SJSA1 (cell line): ENCODE data around the gene PRDM16. TPM values are rescaled to one million over a fixed set of nuclear protein-coding genes. Genes with fewer than 3 reads are reported as not detected.
A peak's percentile ranks its signal among the peaks of the same experiment; 100 is the strongest.

Experiments used
- DNase-seq, 2 experiments: peaks; one replicate each; pipeline ENCODE4 v3.0.0-alpha.2; 2015 to 2020; ENCODE audit warnings: low spot score in 2 of 2, low read depth in 1 of 2
- H3K27ac ChIP-seq: fragments of 250-450 bp; sonication (Bioruptor Pico); 2 replicates; pipeline ENCODE4 v1.5.1; 2020; ENCODE audit warnings: mild to moderate bottlenecking, moderate library complexity
- H3K27me3 ChIP-seq: fragments of 250-450 bp; sonication (Bioruptor Pico); replicated peaks from 2 replicates; pipeline ENCODE4 v1.5.1; 2020; ENCODE audit warnings: mild to moderate bottlenecking, moderate library complexity
- H3K36me3 ChIP-seq: fragments of 250-450 bp; sonication (Bioruptor Pico); 2 replicates; pipeline ENCODE4 v1.5.1; 2020; ENCODE audit warnings: mild to moderate bottlenecking
- H3K4me1 ChIP-seq: fragments of 250-450 bp; sonication (Bioruptor Pico); replicated peaks from 2 replicates; pipeline ENCODE4 v1.6.1; 2021; ENCODE audit warnings: mild to moderate bottlenecking
- H3K4me3 ChIP-seq: fragments of 250-450 bp; sonication (Bioruptor Pico); 2 replicates; pipeline ENCODE4 v1.5.1; 2020; ENCODE audit warnings: mild to moderate bottlenecking
- H3K9me3 ChIP-seq: fragments of 250-450 bp; sonication (Bioruptor Pico); replicated peaks from 2 replicates; pipeline ENCODE4 v1.5.1; 2020; ENCODE audit warnings: mild to moderate bottlenecking
- total RNA-seq: library from RNA; depleted of rRNA; stranded (reverse); fragments of >200 nt; shearing (Covaris generic); gene quantifications from 2 replicates; pipeline ENCODE4 v1.2.3, GENCODE V29; 2014

PRDM16 gene
- total RNA-seq, 1 experiment from 2014 or later = 0.05 TPM

DNA sequence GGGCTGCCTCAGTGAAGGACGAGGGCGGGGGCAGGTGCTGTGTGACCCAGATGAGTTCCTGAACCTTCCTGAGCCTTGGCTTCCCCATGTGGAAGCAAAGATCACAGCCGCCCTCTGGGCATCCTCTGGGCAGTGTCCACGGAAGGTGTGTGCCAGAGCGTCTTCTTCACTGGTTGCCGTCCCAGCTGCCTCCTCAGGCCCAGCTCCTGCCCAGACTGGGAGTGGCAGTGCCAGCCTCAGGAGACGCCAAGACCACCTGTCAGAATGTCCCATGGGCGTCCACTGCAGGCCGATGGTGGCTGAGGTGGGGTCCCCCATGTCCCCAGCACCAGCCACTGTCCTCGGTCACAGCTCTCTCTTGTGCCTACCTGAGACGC, 395.6 kb downstream of the PRDM16 start:
- no peak for DNase-seq
- Histone ChIP-seq H3K27ac (no peak overlapping the region), H3K9me3 (no peaks in the 10 kb centered on the region), H3K4me1 (peaks cover 58% of the 10 kb centered on the region), H3K4me3 (no peak overlapping the region), H3K36me3 (peaks cover 48% of the 10 kb centered on the region), H3K27me3 (no peaks in the 10 kb centered on the region)

GRCh38 chr1:3465091-3465934, 396.3 kb downstream of the PRDM16 start:
- no peak for DNase-seq
- Histone ChIP-seq H3K4me3 (no peak overlapping the region), H3K9me3 (no peaks in the 10 kb centered on the region), H3K27ac (no peak overlapping the region), H3K36me3 (peaks cover 49% of the 10 kb centered on the region), H3K27me3 (no peaks in the 10 kb centered on the region), H3K4me1 (peaks cover 56% of the 10 kb centered on the region)

DNA sequence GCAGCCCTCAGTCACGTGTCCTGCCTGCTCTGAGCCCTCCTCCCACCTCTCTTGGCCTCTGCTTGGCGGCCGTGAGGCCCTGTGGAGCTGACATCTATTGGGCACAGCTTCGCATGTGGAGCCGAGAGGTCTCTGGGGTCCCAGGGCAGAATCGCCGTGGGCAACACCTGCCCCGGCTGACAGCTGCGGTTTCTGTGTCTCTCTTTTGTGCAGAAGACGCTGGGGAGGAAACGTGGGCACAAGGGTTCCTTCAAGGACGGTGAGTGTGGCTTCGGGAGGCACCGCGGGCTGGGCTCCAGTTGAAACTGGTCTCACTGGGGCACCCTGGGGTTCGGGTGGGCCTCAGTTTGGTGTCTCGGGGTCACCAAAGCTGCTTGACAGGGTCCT, 396.9 kb downstream of the PRDM16 start:
- DNase-seq = no peak
- Histone ChIP-seq H3K4me1 (peaks cover 56% of the 10 kb centered on the region), H3K9me3 (no peaks in the 10 kb centered on the region), H3K4me3 (no peak overlapping the region), H3K36me3 (peaks cover 49% of the 10 kb centered on the region), H3K27ac (no peak overlapping the region), H3K27me3 (no peaks in the 10 kb centered on the region)

DNA sequence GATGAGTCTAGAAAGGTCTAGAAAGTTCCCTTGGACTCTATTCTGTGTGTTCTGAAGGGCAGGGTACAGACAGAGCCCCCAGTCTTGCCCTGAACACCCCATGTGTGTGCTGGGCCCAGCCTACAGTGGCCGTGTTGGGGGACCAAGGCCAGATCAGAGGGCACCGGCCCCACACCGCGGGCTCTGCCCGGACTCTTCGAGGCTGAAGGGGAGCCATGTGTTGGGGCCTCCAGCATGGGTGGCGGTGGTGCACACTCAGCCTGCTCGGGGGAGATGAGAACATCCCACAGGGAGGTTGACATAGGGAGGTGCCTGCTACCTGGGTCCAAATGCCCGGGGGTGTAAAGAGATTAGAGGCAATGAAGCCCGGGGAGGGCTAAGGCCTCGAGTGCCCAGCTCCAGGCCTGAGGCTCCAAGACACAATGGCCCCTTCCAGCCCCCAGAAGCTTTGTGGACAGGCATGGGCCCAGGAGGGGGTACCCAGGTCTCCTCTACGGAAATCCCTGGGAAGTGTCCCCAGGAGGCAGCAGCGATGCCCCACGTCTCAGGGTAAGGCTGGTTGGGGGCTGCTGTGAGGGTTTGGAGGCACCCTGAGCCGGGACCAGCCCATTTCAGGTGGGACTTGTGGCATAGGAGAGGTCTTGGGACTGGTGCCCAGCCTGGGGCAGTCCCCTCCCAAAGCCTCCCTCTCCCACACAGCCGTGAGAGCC, 397.5 kb downstream of the PRDM16 start:
- H3K4me3 ChIP-seq = peak overlapping the region; percentile 41
- H3K36me3 ChIP-seq = peaks cover 49% of the 10 kb centered on the region
- H3K27me3 ChIP-seq = no peaks in the 10 kb centered on the region
- H3K9me3 ChIP-seq = no peaks in the 10 kb centered on the region
- no peak for DNase-seq
- H3K4me1 ChIP-seq = peaks cover 56% of the 10 kb centered on the region
- peak overlapping the region; percentile 62 for H3K27ac ChIP-seq

DNA sequence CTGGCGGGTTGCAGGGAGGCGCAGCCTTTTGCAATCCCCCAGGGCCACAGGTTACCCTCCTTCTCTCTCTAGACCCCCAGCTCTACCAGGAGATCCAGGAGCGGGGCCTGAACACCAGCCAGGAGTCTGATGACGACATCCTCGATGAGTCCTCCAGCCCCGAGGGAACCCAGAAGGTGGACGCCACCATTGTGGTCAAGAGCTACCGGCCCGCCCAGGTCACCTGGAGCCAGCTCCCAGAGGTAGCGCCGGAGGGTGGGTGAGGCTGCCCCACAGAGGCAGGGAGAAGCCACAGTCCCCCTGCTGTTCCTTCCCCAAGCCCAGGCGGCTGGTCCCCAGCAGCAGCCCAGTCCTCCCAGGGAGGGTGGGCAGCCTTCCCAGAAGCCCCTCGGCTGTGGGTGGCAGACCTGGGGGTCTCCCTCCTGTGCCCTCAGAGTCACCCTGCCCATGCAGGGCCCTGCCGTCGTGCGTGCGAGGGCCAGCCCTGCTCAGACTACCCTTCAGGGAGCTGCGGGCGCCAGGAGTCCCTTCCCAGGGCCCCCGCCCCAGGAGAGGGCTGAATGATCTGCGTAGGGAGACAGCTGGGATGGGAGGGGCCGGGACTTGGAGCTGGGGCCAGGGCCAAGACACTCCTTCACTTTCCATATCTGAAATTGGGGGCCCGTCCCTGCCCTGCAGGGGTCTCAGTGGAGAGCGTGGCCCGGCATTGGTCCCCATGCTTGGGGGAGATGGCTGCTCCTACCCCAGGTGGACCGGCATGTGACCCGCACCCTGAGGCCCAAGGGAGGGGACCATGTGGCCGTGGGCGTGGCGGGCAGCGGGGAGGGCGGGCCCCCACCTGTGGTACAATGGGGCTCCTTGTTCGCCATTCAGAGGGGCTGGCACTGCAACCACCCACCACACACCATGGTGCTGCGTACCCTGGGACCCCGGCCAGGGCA, 398.4 kb downstream of the PRDM16 start:
- no peaks in the 10 kb centered on the region for H3K27me3 ChIP-seq
- H3K36me3 ChIP-seq = peaks cover 53% of the 10 kb centered on the region
- peaks cover 62% of the 10 kb centered on the region for H3K4me1 ChIP-seq
- H3K4me3 ChIP-seq = peak overlapping the region; percentile 41
- H3K9me3 ChIP-seq = no peaks in the 10 kb centered on the region
- H3K27ac ChIP-seq = peak overlapping the region; percentile 62
- no peak for DNase-seq

DNA sequence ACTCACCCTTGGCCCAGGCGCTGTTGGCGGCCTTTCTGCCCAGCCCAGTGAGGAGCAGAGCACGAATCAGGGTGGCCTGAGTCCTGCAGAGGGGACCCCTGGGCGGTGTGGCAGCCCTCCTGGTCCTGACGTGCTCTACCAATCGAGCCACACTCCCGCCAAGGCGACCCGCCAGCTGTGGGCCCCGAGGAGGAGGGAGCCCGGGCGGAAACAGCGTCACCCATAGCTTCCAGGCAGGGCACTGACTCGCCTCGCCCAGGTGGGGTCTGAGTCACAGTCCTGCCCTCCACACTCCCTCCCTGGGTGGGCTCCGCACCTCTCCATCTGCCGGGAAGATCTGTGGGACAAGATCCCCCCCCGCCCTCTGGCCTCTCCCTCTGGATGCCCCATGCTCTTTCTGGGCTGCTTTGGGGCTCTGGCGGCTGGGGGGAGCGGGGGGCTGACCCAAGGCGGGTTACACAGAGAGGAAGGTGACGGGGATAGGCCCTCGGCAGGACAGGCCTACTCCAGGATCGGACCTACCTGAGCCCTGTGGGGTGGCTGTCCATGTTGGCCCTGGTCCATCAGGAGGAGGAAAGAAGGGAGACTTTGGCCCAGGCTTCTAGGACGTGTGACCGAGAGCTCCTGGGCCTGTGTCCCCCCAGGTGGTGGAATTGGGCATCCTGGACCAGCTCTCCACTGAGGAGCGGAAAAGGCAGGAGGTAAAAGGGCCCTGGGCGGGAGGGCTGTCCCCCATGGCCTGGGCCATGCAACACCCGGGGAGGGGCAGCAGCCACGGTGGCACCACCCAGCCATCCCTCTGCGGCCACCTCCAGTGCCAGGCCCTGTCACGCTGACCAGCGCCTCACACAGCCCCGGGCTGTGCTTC, 399.5 kb downstream of the PRDM16 start:
- Histone ChIP-seq H3K27me3 (no peaks in the 10 kb centered on the region), H3K4me1 (peaks cover 73% of the 10 kb centered on the region), H3K27ac (peak overlapping the region; percentile 62), H3K36me3 (peaks cover 57% of the 10 kb centered on the region), H3K4me3 (peak overlapping the region; percentile 41), H3K9me3 (no peaks in the 10 kb centered on the region)
- peak; percentile 80 to 94 for DNase-seq

GRCh38 chr1:3469104-3469848, 400.3 kb downstream of the PRDM16 start:
- DNase-seq = no peak
- Histone ChIP-seq H3K4me1 (peaks cover 81% of the 10 kb centered on the region), H3K4me3 (peak overlapping the region; percentile 41), H3K36me3 (peaks cover 61% of the 10 kb centered on the region), H3K9me3 (no peaks in the 10 kb centered on the region), H3K27ac (peak overlapping the region; percentile 62), H3K27me3 (no peaks in the 10 kb centered on the region)

- Histone ChIP-seq H3K27me3 (no peaks in the 10 kb centered on the region), H3K4me1 (peaks cover 84% of the 10 kb centered on the region), H3K9me3 (no peaks in the 10 kb centered on the region), H3K27ac (no peak overlapping the region), H3K4me3 (peak overlapping the region; percentile 41), H3K36me3 (peaks cover 56% of the 10 kb centered on the region)
- DNase-seq = no peak
Observed at GRCh38 chr1:3469849-3470649, 401.0 kb downstream of the PRDM16 start.

- Histone ChIP-seq H3K4me1 (peaks cover 86% of the 10 kb centered on the region), H3K9me3 (no peaks in the 10 kb centered on the region), H3K27me3 (no peaks in the 10 kb centered on the region), H3K27ac (peak overlapping the region; percentile 88), H3K4me3 (peak overlapping the region; percentile 41), H3K36me3 (peaks cover 53% of the 10 kb centered on the region)
- DNase-seq = no peak
Observed at GRCh38 chr1:3470650-3471355, 401.8 kb downstream of the PRDM16 start.

DNA sequence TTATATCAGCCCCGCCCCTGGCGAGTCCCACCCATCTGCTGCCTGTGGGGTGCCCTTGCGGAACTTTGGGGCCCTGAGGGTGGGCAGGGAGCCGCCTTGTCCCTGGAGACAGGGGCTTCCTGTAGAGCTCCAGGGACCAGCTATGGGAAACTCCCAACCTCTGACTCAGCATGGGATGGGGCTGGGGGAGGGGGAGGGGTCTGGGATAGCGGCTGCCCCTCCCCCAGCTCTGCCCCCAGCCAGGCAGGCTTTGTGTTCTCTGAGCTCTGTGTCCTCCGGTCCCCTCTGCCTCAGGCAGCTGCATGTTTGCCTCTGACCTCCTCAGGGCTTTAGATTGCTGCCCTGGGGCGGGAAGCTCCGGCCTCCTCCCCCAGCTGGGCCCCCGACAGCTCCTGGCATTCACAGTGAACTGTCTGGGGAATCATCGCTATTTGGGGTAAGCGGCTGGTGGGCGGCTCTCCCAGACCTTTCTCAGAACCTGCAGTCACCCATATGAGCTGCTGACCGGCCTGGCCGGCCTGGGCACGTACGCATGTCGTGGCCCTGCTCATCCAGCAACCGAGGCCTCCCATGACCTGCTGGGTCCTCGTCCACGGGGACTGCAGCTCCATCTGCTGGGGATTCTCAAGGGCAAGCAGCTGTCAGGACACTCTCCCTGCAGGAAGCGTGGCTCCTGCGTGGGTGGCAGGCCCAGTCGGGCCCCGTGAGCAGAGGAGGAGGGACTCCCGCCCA, 402.5 kb downstream of the PRDM16 start:
- H3K4me1 ChIP-seq = peaks cover 87% of the 10 kb centered on the region
- H3K27me3 ChIP-seq = no peaks in the 10 kb centered on the region
- peaks cover 53% of the 10 kb centered on the region for H3K36me3 ChIP-seq
- DNase-seq = peak; percentile 93 to 94
- H3K27ac ChIP-seq = peak overlapping the region; percentile 88
- H3K9me3 ChIP-seq = no peaks in the 10 kb centered on the region
- peak overlapping the region; percentile 41 for H3K4me3 ChIP-seq
